ENCODE data around the gene COL9A3.

The COL9A3 gene

DNA sequence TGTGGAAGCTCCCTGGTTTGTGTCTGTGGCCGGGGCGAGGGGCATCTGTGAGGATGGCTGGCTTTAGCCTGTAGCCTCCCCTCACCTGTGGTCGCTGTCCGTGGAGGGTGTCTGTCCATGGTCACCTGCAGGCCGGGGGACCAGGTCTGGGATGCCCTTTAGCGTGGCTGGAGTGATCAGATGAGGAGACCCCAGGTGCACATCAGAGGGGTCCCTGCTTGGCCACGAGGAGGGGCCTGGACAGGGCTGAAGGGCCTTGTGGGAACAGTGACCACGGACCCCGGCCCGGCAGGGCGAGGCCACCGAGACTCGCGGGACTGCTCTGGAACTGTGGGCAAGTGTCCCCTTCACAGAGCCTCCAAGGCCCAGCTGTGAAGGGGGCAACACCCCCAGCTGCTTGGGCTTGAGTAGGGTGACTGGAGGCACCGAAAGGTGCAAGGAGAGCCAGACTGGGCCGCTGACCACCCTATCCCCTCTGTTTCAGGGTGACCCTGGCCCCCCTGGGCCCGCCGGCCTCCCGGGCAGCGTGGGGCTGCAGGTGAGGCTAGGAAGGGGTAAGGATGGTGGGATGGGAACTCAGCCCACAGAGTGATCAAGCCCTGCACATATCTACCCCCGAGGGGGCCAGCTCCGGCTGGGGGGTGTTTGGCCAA, 8.6 kb downstream of the COL9A3 start:
- Histone ChIP-seq H3K36me3 (ENCODE audit: control insufficient read depth, insufficient read depth, low read length) (no peaks in the 10 kb centered on the region), H3K4me3 (ENCODE audit: low read length) (no peak overlapping the region), H3K4me1 (ENCODE audit: control insufficient read depth, insufficient read depth, low read length) (peaks cover 7% of the 10 kb centered on the region), H3K9me3 (ENCODE audit: control insufficient read depth, low read length) (no peaks in the 10 kb centered on the region), H3K9ac (ENCODE audit: low read length) (no peak overlapping the region), H3K27me3 (ENCODE audit: control insufficient read depth, insufficient read depth, low read length) (peaks cover 5% of the 10 kb centered on the region)

DNA sequence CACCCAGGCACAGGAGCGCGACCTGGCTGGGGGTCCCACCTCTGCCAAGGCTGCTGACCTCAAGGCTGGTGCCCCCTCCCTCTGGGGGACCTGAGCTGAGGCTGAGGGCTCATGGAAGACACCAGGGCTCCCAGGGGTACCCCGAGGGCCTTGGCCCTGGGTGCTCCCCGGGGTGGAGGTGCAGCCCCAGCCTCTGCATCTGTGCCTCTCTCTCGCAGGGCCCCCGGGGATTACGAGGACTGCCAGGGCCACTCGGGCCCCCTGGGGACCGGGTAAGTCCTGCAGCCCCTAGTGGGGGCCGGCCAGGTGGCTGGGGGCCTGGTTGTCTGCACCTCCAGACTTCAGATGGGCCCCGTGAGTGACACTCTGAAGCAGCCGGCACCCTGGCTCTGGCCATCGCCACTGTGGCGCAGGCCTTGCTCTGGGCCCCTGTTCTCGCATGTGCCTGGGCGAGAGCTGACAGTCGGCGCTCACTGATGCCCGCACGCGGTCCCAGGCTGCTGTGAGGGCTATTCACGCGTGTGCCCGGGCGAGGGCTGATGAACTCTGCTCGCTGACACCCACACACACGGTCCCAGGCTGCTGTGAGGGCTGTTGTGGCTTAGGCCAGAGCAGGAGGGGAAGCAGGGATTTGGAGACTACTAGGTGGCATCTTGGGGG, 9.3 kb downstream of the COL9A3 start:
- no peak overlapping the region for H3K9ac ChIP-seq (ENCODE audit: low read length)
- no peaks in the 10 kb centered on the region for H3K9me3 ChIP-seq (ENCODE audit: control insufficient read depth, low read length)
- no peaks in the 10 kb centered on the region for H3K36me3 ChIP-seq (ENCODE audit: control insufficient read depth, insufficient read depth, low read length)
- H3K4me1 ChIP-seq (ENCODE audit: control insufficient read depth, insufficient read depth, low read length): peaks cover 11% of the 10 kb centered on the region
- no peak overlapping the region for H3K4me3 ChIP-seq (ENCODE audit: low read length)
- H3K27me3 ChIP-seq (ENCODE audit: control insufficient read depth, insufficient read depth, low read length): no peaks in the 10 kb centered on the region

DNA sequence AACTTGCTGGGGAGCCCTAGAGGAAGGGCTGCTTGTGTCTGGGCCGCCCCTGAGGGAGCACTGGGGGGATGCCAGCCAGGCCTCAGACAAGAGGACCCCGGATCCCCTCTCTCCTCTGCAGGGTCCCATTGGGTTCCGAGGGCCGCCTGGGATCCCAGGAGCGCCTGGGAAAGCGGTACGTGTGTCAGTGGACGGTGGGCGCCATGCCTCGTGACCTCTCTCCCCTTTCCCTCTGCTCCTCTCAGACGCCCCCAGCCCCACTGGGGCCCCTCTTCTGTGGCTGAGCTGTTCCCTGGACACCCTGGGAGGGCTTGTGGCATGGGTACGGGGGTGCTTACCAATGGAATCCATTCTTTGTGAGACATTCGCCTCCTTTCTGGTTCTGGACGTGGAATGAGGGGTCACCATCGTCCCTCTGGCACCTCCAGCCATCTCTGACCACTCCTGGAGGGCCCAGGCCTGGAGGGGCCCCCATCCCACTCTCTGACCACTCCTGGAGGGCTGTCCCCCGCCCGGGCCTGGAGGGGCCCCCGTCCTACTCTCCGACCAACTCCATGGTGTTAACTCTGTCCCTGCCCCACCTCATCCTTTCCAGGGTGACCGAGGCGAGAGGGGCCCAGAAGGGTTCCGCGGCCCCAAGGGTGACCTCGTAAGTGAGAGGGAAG, 9.9 kb downstream of the COL9A3 start:
- Histone ChIP-seq H3K36me3 (ENCODE audit: control insufficient read depth, insufficient read depth, low read length) (no peaks in the 10 kb centered on the region), H3K27me3 (ENCODE audit: control insufficient read depth, insufficient read depth, low read length) (no peaks in the 10 kb centered on the region)

DNA sequence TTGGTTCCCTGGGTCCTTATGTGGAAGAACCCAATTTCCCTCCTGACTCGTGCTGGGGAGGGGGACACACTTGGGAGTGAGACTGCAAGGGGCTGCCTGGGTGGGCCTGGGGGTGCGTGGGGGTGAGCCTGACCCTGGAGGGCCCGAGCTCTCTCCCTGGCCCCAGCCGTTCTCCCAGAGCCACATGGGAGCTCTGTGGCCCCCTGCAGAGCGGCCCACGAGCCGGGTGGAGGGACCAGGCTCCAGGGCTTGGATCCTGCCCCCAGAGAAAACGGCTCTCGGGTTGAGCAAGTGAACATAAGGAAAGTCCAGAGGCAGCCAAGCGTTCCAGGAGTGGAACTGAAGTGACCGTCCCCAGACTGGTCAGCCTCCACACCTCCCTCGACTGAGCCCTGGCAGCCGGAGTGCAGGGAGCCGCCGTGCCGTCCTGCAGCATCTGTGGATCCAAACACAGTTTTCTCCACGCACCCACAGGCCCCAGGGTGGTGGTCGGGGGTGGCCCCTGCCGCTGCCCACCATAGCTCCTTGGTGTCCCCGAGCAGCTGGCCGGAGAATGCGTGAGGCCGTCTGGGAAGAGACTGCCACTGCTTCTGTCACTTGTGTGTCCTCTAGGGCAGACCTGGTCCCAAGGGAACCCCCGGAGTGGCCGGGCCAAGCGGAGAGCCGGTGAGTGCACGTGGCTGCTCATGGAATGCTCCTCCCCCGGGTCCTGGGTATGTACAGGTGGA, 10.6 kb downstream of the COL9A3 start:
- Histone ChIP-seq H3K36me3 (ENCODE audit: control insufficient read depth, insufficient read depth, low read length) (no peaks in the 10 kb centered on the region), H3K9ac (ENCODE audit: low read length) (no peak overlapping the region), H3K9me3 (ENCODE audit: control insufficient read depth, low read length) (no peaks in the 10 kb centered on the region), H3K4me1 (ENCODE audit: control insufficient read depth, insufficient read depth, low read length) (peaks cover 25% of the 10 kb centered on the region), H3K27me3 (ENCODE audit: control insufficient read depth, insufficient read depth, low read length) (no peaks in the 10 kb centered on the region), H3K4me3 (ENCODE audit: low read length) (no peak overlapping the region)

More for the DNA sequence above, 9.9 kb downstream of the COL9A3 start:
- Histone ChIP-seq H3K9ac (ENCODE audit: low read length) (no peak overlapping the region), H3K4me1 (ENCODE audit: control insufficient read depth, insufficient read depth, low read length) (peaks cover 18% of the 10 kb centered on the region), H3K9me3 (ENCODE audit: control insufficient read depth, low read length) (no peaks in the 10 kb centered on the region), H3K4me3 (ENCODE audit: low read length) (no peak overlapping the region)

DNA sequence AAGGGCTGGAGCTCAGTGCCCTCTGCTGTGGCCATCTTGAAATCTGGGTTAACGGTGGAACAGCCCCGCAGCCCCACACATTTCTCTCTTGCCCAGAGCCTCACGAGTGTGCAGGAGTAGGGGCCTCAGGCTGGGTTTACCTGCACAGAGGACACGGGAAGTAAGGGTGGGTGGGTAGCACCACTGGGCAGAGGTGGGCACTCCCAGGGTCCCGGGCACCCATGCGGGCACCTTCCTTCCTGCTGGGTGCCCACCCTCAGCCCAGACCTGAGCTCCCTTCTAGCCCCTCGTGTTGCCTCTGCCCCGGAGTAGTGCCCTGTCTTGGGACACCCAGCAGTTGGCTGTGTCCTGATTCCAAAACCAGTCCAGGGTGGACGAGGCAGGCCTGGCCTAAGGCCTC, 11.2 kb downstream of the COL9A3 start:
- Histone ChIP-seq H3K4me3 (ENCODE audit: low read length) (no peak overlapping the region), H3K27me3 (ENCODE audit: control insufficient read depth, insufficient read depth, low read length) (no peaks in the 10 kb centered on the region), H3K9me3 (ENCODE audit: control insufficient read depth, low read length) (no peaks in the 10 kb centered on the region), H3K9ac (ENCODE audit: low read length) (no peak overlapping the region), H3K36me3 (ENCODE audit: control insufficient read depth, insufficient read depth, low read length) (no peaks in the 10 kb centered on the region), H3K4me1 (ENCODE audit: control insufficient read depth, insufficient read depth, low read length) (peaks cover 30% of the 10 kb centered on the region)

DNA sequence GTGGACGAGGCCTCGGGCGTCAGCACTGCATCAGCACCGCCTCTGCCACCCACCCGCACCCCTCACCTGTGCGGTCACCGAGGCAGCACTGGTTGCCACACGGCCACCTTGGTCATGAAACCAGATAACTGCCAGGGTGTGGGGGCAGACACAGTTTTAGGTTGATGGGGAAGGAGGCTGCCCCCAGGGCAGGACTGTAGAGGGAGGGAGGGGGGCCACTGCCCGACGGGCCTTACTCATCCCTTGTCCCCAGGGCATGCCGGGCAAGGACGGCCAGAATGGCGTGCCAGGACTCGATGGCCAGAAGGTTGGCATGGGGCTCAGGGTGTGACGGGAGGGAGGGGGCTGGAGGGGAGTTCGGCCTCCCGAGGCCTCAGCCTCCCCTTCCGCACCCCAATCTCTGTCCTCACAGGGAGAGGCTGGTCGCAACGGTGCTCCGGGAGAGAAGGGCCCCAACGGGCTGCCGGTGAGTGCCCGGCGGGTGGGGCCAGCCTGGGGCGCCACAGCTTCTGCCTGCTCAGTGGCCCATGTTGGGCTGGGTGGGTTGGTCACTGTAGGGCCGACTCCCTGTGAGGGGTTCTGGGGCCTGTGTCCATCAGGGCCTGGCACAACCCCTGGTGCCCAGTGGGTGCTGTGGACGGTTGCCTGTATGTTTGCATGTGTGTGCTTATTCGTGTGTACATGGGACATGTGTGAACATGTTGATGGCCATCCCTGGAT, 11.8 kb downstream of the COL9A3 start:
- H3K9me3 ChIP-seq (ENCODE audit: control insufficient read depth, low read length): no peaks in the 10 kb centered on the region
- H3K27me3 ChIP-seq (ENCODE audit: control insufficient read depth, insufficient read depth, low read length): no peaks in the 10 kb centered on the region
- no peak overlapping the region for H3K9ac ChIP-seq (ENCODE audit: low read length)
- H3K4me3 ChIP-seq (ENCODE audit: low read length): no peak overlapping the region
- H3K4me1 ChIP-seq (ENCODE audit: control insufficient read depth, insufficient read depth, low read length): peaks cover 32% of the 10 kb centered on the region
- no peaks in the 10 kb centered on the region for H3K36me3 ChIP-seq (ENCODE audit: control insufficient read depth, insufficient read depth, low read length)

DNA sequence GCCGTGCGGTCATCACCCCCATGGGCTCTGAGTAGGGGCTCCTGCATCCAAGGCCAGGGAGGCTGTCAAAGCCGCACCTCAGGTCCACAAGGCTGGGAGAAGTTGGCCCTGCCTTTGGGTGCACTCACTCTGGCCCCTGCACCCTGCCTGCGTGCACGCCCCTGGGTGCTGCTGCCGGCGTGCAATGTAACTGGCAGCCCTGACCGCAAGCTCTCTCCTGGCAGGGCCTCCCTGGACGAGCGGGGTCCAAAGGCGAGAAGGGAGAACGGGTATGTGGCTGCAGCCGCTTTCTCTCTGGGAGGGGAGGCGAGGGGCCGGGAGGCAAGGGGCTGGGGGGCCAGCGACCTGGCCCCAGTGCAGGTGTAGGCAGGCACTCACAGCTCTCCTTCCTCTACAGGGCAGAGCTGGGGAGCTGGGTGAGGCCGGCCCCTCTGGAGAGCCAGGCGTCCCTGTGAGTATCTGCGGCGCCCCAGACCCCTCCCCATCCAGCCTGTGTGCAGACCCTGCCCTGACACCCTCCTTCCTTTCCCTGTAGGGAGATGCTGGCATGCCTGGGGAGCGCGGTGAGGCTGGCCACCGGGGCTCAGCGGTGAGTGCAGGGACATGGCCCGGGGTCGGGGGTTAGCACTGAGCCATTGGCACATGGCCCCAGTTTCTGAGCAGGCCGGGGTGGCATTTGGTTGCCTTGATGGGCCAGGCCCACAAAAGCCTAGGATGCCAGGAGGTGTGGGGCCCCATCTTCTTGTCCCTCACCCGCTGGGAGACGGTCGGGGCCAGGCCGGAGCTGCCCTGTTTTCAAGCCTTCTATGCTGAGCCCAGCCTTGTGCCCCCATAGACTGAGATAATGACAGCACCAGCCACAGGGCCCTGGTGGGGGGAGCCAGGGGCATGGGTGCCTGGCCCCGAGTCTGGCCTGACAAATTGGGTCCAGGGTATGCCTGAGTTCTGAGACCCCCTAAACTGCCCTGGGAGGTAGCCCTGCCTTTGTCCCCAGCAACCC, 12.7 kb downstream of the COL9A3 start:
- no peaks in the 10 kb centered on the region for H3K36me3 ChIP-seq (ENCODE audit: control insufficient read depth, insufficient read depth, low read length)
- peaks cover 27% of the 10 kb centered on the region for H3K4me1 ChIP-seq (ENCODE audit: control insufficient read depth, insufficient read depth, low read length)
- H3K4me3 ChIP-seq (ENCODE audit: low read length): no peak overlapping the region
- no peaks in the 10 kb centered on the region for H3K9me3 ChIP-seq (ENCODE audit: control insufficient read depth, low read length)
- no peak overlapping the region for H3K9ac ChIP-seq (ENCODE audit: low read length)
- no peaks in the 10 kb centered on the region for H3K27me3 ChIP-seq (ENCODE audit: control insufficient read depth, insufficient read depth, low read length)

DNA sequence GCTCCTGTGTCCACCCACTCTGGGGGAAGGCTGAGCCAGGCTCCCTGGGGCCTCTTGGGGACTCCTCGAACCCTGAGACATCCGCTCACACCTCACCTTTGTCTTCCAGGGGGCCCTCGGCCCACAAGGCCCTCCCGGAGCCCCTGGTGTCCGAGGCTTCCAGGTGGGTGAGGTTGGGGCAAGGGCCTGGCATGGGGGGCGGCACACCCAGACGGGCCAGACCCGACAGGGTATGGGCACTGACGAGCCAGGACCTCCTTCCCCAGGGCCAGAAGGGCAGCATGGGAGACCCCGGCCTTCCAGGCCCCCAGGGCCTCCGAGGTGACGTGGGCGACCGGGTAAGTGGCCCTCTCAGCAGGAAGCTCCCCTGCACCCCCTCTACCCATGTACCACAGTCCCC, 13.4 kb downstream of the COL9A3 start:
- H3K27me3 ChIP-seq (ENCODE audit: control insufficient read depth, insufficient read depth, low read length): no peaks in the 10 kb centered on the region
- H3K9me3 ChIP-seq (ENCODE audit: control insufficient read depth, low read length): no peaks in the 10 kb centered on the region
- no peak overlapping the region for H3K4me3 ChIP-seq (ENCODE audit: low read length)
- no peaks in the 10 kb centered on the region for H3K36me3 ChIP-seq (ENCODE audit: control insufficient read depth, insufficient read depth, low read length)
- peaks cover 25% of the 10 kb centered on the region for H3K4me1 ChIP-seq (ENCODE audit: control insufficient read depth, insufficient read depth, low read length)
- H3K9ac ChIP-seq (ENCODE audit: low read length): no peak overlapping the region

DNA sequence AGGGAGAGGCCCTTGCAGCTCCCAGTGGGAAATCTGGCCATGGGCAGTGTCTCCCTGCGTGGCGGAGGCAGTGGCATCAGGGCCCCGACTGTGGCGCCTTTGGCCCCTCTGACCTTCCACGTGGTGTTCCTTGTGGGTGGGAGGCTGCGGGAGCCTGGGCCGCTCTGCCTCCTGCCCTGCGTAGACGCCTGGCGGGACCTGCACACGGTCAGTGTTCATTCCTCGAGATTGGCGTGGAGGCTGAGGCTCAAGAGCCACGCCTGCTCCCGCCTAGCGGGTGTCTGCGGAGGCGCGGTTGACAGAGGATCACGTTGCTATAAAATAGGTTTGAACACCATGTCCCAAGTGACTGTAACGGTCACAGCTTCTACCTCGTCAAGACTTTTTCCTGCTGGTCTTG, 14.0 kb downstream of the COL9A3 start:
- H3K4me1 ChIP-seq (ENCODE audit: control insufficient read depth, insufficient read depth, low read length): peaks cover 25% of the 10 kb centered on the region

DNA sequence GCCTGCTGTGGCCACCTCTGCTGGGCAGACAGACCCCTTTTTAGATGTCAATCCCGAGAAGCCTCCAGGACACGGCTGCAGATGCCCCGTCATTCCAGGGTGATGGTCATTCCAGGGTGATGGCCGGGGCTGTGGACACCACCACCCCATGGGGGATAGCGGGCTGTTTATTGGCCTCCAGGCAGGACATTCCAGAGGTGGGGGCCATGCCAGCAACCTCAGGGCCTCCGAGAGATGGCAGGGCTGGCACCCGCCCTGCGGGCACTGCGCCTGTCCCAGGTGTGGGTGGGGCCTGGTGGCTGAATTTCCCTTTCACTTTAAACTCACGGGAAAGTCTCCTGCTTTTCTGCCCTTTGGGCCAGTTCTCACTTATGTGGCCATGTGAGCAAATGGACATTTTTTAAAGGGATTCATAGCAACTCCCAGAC, 14.5 kb downstream of the COL9A3 start:
- Histone ChIP-seq H3K27me3 (ENCODE audit: control insufficient read depth, insufficient read depth, low read length) (no peaks in the 10 kb centered on the region), H3K9ac (ENCODE audit: low read length) (peak overlapping the region; percentile 39), H3K4me1 (ENCODE audit: control insufficient read depth, insufficient read depth, low read length) (peaks cover 25% of the 10 kb centered on the region), H3K9me3 (ENCODE audit: control insufficient read depth, low read length) (no peaks in the 10 kb centered on the region), H3K4me3 (ENCODE audit: low read length) (no peak overlapping the region), H3K36me3 (ENCODE audit: control insufficient read depth, insufficient read depth, low read length) (no peaks in the 10 kb centered on the region)

More for the DNA sequence above, 14.0 kb downstream of the COL9A3 start:
- H3K9ac ChIP-seq (ENCODE audit: low read length): no peak overlapping the region
- H3K27me3 ChIP-seq (ENCODE audit: control insufficient read depth, insufficient read depth, low read length): no peaks in the 10 kb centered on the region
- H3K4me3 ChIP-seq (ENCODE audit: low read length): no peak overlapping the region
- H3K36me3 ChIP-seq (ENCODE audit: control insufficient read depth, insufficient read depth, low read length): no peaks in the 10 kb centered on the region
- no peaks in the 10 kb centered on the region for H3K9me3 ChIP-seq (ENCODE audit: control insufficient read depth, low read length)

DNA sequence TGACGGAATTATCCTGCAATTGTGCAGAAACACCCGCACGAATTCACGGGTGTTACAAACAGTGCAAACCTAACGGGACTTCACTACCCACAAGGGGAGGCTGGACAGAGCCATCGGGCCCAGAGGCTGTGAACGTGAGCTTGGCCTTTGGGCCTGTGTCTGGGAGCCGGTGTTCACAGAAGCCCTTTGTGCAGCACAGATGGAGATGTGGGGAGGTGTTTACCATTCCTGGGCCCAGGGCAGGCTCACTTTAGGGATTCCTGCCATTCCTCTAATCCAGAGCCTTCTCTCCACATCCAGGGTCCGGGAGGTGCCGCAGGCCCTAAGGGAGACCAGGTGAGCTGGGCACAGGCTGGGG, 15.0 kb downstream of the COL9A3 start:
- no peak overlapping the region for H3K4me3 ChIP-seq (ENCODE audit: low read length)
- no peaks in the 10 kb centered on the region for H3K36me3 ChIP-seq (ENCODE audit: control insufficient read depth, insufficient read depth, low read length)
- H3K27me3 ChIP-seq (ENCODE audit: control insufficient read depth, insufficient read depth, low read length): no peaks in the 10 kb centered on the region
- no peaks in the 10 kb centered on the region for H3K9me3 ChIP-seq (ENCODE audit: control insufficient read depth, low read length)
- peak overlapping the region; percentile 39 for H3K9ac ChIP-seq (ENCODE audit: low read length)
- peaks cover 25% of the 10 kb centered on the region for H3K4me1 ChIP-seq (ENCODE audit: control insufficient read depth, insufficient read depth, low read length)

Measured in mucosa of stomach (tissue), 1 donor.